Measurements from ENCODE around the gene XKR8. TPM values are rescaled to one million over a fixed set of nuclear protein-coding genes. Genes with fewer than 3 reads are reported as not detected.

The XKR8 gene
- total RNA-seq, 2 experiments from 2014 or later, result 5.4 to 5.5 TPM

GRCh38 chr1:27931759-27932158 is 28.0 kb upstream of the XKR8 start:
- Mint-ChIP-seq H3K9me3 (no peaks in the 10 kb centered on the region), H3K36me3 (ENCODE audit: low read depth) (no peaks in the 10 kb centered on the region), H3K4me3 (no peak overlapping the region), H3K4me1 (ENCODE audit: low read depth) (peaks cover 9% of the 10 kb centered on the region), H3K27ac (no peak overlapping the region), H3K27me3 (peaks cover 24% of the 10 kb centered on the region)
- Histone ChIP-seq H3K9me3 (ENCODE audit: control insufficient read depth in 1 of 2, insufficient read depth in 1 of 2, low read length in 2 of 2) (no peaks in the 10 kb centered on the region), H3K27ac (ENCODE audit: low read depth in 1 of 2, low read length in 2 of 2) (no peak overlapping the region), H3K4me1 (ENCODE audit: insufficient read depth, low read length) (peaks cover 9% of the 10 kb centered on the region), H3K27me3 (ENCODE audit: control insufficient read depth in 1 of 2, insufficient read depth in 2 of 2, low read length in 2 of 2) (peaks cover 0 to 9% of the 10 kb centered on the region in 2 experiments), H3K4me3 (ENCODE audit: low read length) (no peak overlapping the region), H3K36me3 (ENCODE audit: insufficient read depth, low read length) (no peaks in the 10 kb centered on the region)
- ATAC-seq (ENCODE audit: poor library complexity), result no peak
- ChIA-PET CTCF (no interaction called here), POLR2A (no interaction called here)
- no peak for DNase-seq
- intact Hi-C loops (cut with DNase I, micrococcal nuclease), result no loop called here
- TF ChIP-seq CTCF (IDR thresholded peaks at IDR 0.05), result no peak

GRCh38 chr1:27934818-27935549 is 24.8 kb upstream of the XKR8 start, which contains the start of gene SMPDL3B:
Gene SMPDL3B, plus strand, starts transcription at chr1:27935000. Its CDS starts 184 bp downstream, at chr1:27935184.
- H3K27ac ChIP-seq (ENCODE audit: low read depth in 1 of 2, low read length in 2 of 2), result no peak within 1 kb of the TSS
- peaks cover 0 to 9% of the 10 kb centered on the region in 2 experiments for H3K27me3 ChIP-seq (ENCODE audit: control insufficient read depth in 1 of 2, insufficient read depth in 2 of 2, low read length in 2 of 2)
- POLR2A ChIA-PET, result no interaction called here
- no peak within 1 kb of the TSS for H3K27ac Mint-ChIP-seq
- H3K9me3 ChIP-seq (ENCODE audit: control insufficient read depth in 1 of 2, insufficient read depth in 1 of 2, low read length in 2 of 2), result no peaks in the 10 kb centered on the region
- H3K4me1 Mint-ChIP-seq (ENCODE audit: low read depth), result peaks cover 11% of the 10 kb centered on the region
- CTCF ChIA-PET, result no interaction called here
- peaks cover 11% of the 10 kb centered on the region for H3K4me1 ChIP-seq (ENCODE audit: insufficient read depth, low read length)
- no peaks in the 10 kb centered on the region for H3K36me3 ChIP-seq (ENCODE audit: insufficient read depth, low read length)
- ATAC-seq (ENCODE audit: poor library complexity), result no peak
- DNase-seq, result no peak
- H3K36me3 Mint-ChIP-seq (ENCODE audit: low read depth), result no peaks in the 10 kb centered on the region
- H3K4me3 ChIP-seq (ENCODE audit: low read length), result no peak within 1 kb of the TSS
- intact Hi-C loops (cut with DNase I, micrococcal nuclease), result no loop called here
- peaks cover 24% of the 10 kb centered on the region for H3K27me3 Mint-ChIP-seq
- no peak within 1 kb of the TSS for H3K4me3 Mint-ChIP-seq
- H3K9me3 Mint-ChIP-seq, result no peaks in the 10 kb centered on the region
- no peak for TF ChIP-seq CTCF (IDR thresholded peaks at IDR 0.05)

GRCh38 chr1:27935721-27936120 is 24.1 kb upstream of the XKR8 start:
- intact Hi-C loops (cut with DNase I, micrococcal nuclease), result no loop called here
- no peaks in the 10 kb centered on the region for H3K36me3 Mint-ChIP-seq (ENCODE audit: low read depth)
- ChIA-PET CTCF (no interaction called here), POLR2A (no interaction called here)
- no peak overlapping the region for H3K27ac Mint-ChIP-seq
- H3K36me3 ChIP-seq (ENCODE audit: insufficient read depth, low read length), result no peaks in the 10 kb centered on the region
- H3K4me3 Mint-ChIP-seq, result no peak overlapping the region
- no peaks in the 10 kb centered on the region for H3K9me3 ChIP-seq (ENCODE audit: control insufficient read depth in 1 of 2, insufficient read depth in 1 of 2, low read length in 2 of 2)
- peaks cover 0 to 9% of the 10 kb centered on the region in 2 experiments for H3K27me3 ChIP-seq (ENCODE audit: control insufficient read depth in 1 of 2, insufficient read depth in 2 of 2, low read length in 2 of 2)
- H3K4me1 Mint-ChIP-seq (ENCODE audit: low read depth), result peaks cover 18% of the 10 kb centered on the region
- no peak overlapping the region for H3K4me3 ChIP-seq (ENCODE audit: low read length)
- no peak for ATAC-seq (ENCODE audit: poor library complexity)
- peaks cover 24% of the 10 kb centered on the region for H3K27me3 Mint-ChIP-seq
- no peak for TF ChIP-seq CTCF (IDR thresholded peaks at IDR 0.05)
- DNase-seq, result no peak
- peaks cover 18% of the 10 kb centered on the region for H3K4me1 ChIP-seq (ENCODE audit: insufficient read depth, low read length)
- H3K9me3 Mint-ChIP-seq, result no peaks in the 10 kb centered on the region
- no peak overlapping the region for H3K27ac ChIP-seq (ENCODE audit: low read depth in 1 of 2, low read length in 2 of 2)
